Astrocyte of the hippocampus (primary cell): Measurements from ENCODE around the gene MYO15B.

Source experiments
- DNase-seq: peaks from one replicate; pipeline ENCODE4 v3.0.0; 2011; ENCODE audit warnings: low read depth, low spot score

The MYO15B gene

GRCh38 chr17:75639327-75639726 is 51.7 kb downstream of the MYO15B start:
- DNase-seq = no peak

- DNase-seq = no peak
These were observed 52.4 kb downstream of the MYO15B start for GRCh38 chr17:75639771-75640555.

GRCh38 chr17:75640556-75641119 is 53.0 kb downstream of the MYO15B start:
- no peak for DNase-seq

GRCh38 chr17:75641343-75641742 is 53.7 kb downstream of the MYO15B start:
- DNase-seq = peak; percentile 35

- DNase-seq = no peak
These were observed 54.7 kb downstream of the MYO15B start for GRCh38 chr17:75642182-75642783.

- no peak for DNase-seq
These were observed 55.4 kb downstream of the MYO15B start for GRCh38 chr17:75642784-75643642.

- DNase-seq = no peak
These were observed 56.0 kb downstream of the MYO15B start for GRCh38 chr17:75643643-75644017.

GRCh38 chr17:75645501-75645888 is 57.9 kb downstream of the MYO15B start:
- DNase-seq = peak; percentile 73

GRCh38 chr17:75645889-75646637 is 58.5 kb downstream of the MYO15B start:
- no peak for DNase-seq

GRCh38 chr17:75646638-75646992 is 59.0 kb downstream of the MYO15B start:
- DNase-seq = no peak

- DNase-seq = no peak
These were observed 59.5 kb downstream of the MYO15B start for GRCh38 chr17:75647061-75647460.

GRCh38 chr17:75647921-75648320 is 60.3 kb downstream of the MYO15B start:
- no peak for DNase-seq

GRCh38 chr17:75649687-75650086 is 62.1 kb downstream of the MYO15B start:
- DNase-seq = no peak

- DNase-seq = no peak
These were observed 63.3 kb downstream of the MYO15B start for GRCh38 chr17:75650874-75651273.

- DNase-seq = no peak
These were observed 64.7 kb downstream of the MYO15B start for GRCh38 chr17:75652341-75652740.

- peak; percentile 61 for DNase-seq
These were observed 65.4 kb downstream of the MYO15B start for GRCh38 chr17:75652934-75653549.

GRCh38 chr17:75654176-75654575 is 66.6 kb downstream of the MYO15B start:
- DNase-seq = no peak

GRCh38 chr17:75658237-75658636 is 70.6 kb downstream of the MYO15B start:
- no peak for DNase-seq

- no peak for DNase-seq
These were observed 73.9 kb downstream of the MYO15B start for GRCh38 chr17:75661531-75661930.

GRCh38 chr17:75662511-75662910 is 74.9 kb downstream of the MYO15B start:
- DNase-seq = no peak

GRCh38 chr17:75664099-75664549 is 76.5 kb downstream of the MYO15B start:
- DNase-seq = no peak
